DMS 273 (cell line): ENCODE results near the gene TSSC4.

ENCODE experiments used
- DNase-seq: peaks from one replicate; lab custom pipeline; 2025; ENCODE audit not compliant: unreplicated experiment; lab: John Stamatoyannopoulos, UW

TSSC4 gene

DNA sequence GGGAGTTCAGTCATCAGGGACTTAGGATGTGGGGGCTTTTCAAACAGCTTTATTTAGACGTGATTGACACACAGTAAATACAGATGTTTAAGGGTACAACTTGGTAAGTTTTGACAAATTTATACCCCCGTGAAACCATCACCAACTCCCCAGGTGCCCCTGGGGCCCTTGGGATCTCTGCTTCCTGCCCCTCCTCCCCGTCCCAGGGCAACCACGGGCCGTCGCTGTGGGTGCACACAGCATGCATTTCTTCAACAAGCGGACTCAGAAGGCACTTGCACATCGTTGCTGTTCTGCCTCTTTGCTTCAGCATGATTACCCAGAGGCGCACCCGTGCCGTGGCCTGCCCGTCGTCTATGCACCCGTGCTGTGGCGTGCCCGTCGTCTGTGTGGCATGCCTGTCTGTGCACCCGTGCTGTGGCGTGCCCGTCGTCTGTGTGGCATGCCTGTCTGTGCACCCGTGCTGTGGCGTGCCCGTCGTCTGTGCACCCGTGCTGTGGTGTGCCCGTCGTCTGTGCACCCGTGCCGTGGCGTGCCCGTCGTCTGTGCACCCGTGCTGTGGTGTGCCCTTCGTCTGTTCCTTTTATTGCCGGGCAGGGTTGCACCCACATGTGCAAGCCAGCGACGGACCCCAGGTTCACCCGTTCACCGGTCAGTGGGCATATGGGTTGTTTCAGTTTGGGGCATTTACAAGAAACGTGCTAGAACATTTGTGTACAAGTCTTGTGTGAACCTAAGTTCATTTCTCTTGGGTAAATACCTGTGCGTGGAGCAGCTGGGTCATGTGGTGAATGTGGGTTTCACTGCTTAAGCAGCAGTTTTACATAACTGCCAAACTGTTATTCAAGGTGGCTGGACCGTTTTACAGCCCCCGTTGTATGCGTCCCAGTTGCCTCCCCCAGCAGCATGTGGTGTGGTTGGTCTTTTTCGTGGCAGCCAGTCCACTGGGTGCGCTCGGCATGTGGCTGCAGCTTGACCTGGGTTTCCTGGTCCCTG, 15.1 kb upstream of the TSSC4 start:
- no peak for DNase-seq

DNA sequence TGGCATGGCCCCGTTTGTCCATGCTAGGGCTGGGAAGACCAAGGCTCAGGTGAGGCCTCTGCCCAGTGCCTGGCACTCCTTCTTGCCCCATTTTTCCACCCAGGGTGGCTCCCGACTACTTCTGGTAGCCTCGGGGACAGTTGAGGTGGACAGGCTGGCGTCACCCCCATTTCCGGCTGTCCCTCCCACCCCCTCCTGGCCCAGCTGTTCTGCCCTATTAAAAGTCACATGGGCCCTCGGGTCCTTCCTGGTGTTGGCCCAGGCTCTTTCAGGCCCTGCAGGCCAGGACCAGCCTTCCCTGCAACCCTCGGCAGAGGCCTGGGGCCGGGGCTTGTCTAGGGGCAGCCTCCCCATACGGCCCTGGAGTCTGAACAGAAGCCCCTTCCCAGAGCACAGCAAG, 14.0 kb upstream of the TSSC4 start:
- no peak for DNase-seq

DNA sequence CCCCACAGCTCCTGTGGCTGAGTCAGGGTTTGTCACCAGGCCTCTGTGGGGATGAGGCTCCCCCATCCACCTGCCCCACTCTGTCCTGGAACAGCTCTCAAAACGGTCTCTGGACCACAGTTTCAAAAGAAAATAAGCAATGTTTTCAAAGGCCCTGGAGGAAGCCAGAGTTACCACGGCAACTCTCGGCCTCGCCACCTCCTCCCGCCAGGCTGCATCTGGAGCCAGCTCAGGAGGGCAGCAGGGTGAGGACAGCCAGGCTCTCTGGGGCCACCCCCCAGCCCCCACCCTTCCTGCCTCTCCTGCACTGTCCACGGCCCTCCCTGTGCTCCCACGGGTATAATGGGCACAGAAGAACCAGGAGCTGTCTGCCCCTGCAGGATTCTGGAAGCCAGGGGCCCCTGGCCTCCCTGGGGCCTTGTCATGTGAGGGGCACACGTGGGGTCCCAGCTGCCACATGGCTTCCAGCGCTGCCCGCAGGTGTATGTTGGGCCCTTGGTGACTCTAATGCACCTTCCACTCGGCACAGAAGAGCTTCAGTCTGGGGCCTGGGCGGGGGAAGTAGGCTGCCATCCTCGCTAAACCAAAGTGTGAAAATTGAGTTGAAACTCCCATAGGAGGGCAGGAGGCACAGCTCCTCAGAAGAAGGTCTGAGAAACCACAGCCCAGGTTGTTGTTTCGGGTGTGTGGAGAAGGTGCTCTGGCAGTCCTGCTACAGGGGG, 13.1 kb upstream of the TSSC4 start:
- DNase-seq = peak; percentile 21

DNA sequence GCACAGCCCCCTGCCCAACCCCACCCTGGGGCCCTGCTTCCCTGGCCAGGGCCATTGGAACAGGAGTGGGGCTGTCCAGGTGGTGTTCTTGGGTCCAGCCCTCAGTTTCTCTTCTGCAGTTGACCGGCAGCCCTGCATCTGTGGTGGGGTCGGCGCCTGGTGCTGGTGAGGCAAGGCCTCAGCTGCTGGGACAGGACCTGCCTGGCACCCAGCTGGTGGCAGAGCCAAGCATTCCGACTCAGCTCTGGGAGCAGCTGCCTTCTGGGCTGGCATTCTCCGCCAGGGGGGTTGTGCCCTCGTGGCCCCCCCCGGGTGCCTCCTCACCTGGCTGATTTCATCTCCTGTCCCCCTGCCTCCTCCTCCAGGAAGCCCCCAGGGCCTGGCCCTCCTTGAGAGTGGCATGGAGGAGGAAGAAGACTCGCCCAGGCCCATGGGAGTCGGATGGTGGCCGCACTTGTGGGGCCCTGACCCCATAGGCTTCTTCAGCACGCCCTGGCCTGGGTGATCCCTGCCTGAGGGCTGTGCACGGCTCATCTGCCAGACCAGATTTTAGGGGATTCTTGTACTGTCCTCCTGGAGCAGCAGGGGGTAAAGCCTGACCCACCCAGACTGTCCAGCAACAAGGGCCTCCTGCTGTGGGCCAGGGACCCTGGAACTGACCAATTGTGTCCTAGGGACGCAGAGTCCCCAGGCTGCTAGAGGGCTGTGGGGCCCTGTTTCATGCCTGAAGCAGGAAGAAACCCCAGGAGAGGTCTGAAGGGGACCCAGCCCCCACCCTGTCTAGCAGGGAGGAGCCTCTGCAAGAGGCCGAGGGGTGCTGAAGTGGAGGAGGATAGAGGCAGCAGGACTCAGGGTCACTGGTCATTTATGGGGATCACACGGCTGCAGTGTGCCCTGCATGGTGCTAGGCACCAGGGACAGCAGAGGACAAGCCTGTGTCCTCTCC, 11.8 kb upstream of the TSSC4 start:
- DNase-seq = no peak

DNA sequence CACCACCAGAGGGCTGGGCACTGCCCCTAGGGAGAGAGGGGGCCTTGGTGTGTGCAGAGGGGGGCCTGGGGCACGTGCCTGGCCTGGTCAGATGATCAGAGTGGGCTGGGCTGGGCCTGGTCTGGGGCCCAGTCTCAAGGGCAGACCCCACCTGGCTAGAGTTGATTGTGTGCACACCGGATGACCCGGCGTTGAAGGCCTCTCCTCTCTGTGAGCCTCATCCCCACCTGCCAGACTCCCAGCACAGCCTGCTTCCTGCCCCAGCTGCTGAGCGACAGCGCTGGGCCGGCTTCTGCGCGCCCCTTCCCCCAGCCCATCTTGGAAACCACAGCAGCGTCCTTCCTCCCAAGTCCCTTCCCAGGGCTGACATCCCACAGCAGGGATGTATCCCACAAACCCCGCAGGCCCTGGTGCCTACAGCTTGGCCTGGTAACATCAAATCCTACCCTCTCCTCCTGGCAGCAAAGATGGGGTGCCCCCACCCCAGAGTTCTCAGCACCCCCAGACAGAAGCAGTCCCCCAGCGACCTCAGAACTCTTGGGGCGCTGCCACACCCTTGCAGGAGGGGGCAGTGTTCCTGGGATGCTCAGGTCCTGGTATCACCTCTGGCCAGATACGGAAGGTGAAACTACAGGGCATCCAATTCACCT, 11.0 kb upstream of the TSSC4 start:
- DNase-seq = no peak

DNA sequence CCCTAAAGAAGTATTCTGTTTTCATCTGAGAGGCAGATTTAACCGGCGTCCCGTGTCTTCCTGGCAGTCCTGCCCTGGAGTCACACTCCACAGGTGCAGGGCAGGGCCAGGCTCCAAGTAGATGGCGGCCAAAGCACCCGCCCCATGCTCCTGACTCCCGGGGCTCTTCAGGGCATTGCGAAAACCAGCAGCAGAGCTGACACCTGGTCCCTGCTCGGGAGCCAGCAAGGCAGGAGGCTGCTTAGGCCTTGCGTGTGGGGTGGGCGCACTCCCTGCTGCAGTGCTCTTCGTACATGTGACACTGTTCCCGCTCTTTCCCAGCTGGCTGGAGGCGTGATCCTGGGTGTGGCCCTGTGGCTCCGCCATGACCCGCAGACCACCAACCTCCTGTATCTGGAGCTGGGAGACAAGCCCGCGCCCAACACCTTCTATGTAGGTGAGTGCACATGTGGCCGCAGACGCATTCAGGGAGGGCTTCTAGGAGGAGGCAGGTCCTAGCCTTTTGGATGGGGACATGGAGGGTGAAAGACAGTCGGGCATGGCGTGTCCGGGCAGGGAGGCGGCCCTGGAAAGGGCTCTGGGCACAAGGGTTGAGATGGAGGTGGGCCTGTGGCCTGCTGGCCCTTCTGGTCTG, 10.3 kb upstream of the TSSC4 start:
- no peak for DNase-seq

DNA sequence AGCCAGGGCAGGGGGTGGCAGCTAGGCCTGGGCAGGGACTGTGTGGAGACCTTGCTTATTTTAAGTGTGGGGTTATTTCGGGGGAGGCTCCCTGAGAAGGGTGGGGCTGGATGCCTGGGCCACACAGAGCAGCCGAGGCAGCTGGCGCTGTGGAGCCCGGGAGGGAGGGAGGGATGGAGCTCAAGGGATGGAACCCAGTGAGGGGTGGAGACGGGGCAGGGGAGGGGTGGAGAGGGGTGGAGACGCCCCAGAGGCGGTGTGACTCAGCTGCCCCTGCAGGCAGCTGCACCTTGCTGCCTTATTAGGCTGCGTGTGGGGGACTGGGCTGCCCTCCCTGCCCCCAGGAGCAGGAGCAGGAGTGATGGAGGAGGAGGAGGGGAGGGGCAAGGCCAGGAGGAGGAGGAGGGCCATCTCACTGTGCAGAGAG, 9.8 kb upstream of the TSSC4 start:
- DNase-seq = peak; percentile 44

DNA sequence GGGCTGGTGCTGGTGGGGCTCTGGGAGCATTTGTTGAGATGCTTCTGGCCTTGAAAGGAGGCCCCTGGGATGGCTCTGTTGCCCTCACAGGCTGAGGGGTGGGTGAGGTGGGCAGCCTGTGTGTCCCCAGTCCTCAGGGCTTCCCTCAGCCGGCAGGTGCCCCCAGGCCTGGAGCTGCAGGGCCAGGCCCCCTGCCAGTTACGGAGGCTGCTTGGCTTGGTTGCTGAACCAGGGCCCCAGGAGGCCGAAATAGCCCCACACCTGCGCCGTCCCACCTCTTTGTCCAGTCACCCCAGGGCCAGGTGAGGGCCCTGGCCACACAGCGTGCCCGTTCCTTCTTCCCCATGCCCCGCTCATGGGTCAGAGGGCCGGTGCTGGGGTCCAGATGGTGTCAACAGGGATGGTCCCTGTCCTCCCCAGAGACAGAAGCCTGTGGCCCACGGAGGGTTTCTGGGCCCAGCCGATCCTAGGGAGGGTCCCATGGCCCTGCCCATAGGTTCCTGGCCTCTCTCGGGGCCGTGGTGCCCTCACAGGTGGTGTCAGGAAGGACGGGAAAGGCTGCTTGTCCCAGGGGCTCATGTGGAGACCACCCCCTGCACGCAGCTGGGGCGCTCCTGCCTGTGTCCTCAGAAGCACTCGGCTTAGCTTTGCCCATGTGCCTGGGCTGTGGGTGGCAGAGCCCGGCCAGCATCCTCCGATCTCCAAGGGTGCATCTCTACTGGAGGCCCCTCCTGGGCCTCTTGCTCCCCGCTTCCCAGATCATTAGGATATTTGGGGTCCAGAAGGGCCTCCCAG, 9.2 kb upstream of the TSSC4 start:
- DNase-seq = no peak

DNA sequence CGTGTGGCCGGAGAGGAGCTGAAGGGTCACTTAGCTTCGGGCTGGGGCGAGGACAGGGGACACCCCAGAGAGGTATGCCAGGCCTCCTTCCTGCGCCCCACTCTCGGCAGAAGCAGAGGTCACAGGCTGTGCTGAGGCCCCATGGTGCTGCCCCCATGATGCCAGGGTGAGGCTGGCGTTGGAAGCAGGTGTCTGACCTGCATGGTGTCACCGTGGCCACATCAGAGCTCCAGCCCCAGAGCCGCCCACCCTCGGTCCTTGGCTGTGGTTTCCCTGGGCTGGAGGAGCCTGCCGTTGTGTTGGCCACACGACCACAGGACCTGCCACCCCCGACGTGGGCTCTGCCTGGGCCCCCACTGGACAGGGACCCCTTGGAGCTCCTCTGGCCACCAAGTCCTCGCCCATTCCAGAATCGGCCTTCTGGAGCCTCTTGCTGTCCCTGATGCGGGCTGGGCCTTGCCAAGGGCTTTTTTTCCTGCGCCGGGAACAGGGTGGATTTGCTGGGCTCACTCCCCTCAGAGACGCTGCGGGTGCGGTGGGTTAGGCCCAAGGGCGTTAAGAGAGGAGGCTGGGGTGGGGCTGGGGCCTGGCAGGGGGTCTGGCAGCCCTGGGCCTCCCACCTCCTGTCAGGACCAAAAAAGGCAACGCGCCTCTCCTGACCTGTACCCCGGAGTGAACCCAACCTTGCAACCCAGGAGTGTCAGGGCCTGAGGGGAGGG, 8.2 kb upstream of the TSSC4 start:
- no peak for DNase-seq

DNA sequence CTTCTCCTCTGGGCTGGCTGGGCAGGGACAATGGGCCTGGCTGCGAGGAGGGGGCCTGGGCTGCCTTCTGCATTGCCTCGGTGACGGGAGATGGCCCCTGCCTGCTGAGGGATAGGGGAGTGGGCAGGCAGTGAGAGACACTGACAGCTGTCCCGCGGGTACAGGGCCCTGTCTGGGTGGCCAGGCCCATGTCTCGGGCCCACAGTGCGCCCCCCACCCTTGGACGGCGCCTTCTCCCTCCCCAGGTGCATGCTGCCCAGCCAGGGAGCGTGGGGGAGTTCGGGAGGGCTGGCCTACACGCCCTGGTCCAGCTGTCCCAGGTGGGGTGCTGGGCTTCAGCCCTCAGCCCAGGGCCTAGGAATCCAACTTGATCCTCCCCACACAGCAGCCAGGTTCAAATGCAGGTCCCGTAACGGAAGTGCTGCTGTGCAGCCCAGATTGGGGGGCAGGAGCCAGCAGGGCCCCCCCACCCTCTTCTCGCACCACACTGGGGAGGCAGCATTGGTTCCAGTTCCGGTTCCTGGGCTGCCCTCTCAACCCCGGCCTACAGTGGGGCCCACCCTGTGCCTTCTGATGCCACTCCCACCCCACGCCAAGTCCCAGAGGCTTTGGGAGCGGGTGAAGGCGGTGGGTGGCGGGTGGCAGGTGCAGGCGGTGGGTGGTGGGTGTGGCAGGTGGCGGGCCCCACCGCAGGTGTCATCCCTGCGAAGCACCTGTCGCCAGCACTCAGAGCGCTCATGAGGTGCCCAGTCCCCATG, 7.3 kb upstream of the TSSC4 start:
- no peak for DNase-seq

DNA sequence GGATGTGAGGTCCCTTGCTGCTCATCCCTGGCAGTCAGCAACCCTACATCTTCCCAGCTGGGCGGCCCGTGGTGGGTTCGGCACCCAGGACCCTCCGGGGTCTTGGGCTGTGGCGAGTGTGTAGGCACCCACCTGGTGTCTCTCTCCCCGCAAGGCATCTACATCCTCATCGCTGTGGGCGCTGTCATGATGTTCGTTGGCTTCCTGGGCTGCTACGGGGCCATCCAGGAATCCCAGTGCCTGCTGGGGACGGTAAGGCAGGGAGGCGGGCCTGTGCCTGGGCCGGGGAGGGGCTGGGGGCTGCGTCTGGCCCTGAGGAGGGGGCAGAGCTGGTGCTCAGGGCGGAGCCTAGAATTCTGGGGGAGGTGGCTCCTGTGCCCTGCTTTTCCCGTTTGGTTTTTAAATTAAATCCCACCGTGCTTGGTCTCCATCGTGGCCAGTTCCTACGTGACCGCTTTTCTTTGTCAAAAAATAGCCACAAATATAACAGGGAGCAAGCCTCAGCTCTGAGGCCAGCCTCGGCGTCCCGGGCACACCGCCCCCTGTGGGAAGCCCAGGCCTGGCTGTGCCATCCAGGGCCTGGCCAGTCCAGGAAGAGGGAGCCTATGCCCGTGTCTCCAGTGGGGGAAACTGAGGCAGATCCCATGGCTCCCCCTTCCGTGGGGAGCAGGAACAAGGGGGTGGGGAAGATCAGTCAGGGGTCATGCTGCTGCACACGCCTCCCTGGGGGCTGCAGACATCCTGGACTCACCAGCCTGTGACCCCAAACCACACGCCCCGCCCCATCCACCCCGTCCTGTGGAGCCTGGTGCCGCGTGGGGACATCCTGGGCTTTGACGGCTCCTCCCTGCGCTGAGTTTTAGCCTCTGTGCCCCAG, 6.4 kb upstream of the TSSC4 start:
- DNase-seq = no peak

DNA sequence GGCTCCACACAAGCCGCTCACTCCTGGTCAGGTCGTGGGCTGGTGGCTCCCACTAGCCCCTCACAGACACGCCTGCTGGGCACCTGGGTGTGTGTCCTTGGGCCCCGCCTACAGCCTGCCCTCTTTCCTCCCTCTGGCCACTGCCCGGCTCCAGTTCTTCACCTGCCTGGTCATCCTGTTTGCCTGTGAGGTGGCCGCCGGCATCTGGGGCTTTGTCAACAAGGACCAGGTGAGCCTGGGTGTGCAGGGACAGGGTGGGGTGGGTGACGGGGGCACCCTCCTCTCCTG, 5.8 kb upstream of the TSSC4 start:
- no peak for DNase-seq

DNA sequence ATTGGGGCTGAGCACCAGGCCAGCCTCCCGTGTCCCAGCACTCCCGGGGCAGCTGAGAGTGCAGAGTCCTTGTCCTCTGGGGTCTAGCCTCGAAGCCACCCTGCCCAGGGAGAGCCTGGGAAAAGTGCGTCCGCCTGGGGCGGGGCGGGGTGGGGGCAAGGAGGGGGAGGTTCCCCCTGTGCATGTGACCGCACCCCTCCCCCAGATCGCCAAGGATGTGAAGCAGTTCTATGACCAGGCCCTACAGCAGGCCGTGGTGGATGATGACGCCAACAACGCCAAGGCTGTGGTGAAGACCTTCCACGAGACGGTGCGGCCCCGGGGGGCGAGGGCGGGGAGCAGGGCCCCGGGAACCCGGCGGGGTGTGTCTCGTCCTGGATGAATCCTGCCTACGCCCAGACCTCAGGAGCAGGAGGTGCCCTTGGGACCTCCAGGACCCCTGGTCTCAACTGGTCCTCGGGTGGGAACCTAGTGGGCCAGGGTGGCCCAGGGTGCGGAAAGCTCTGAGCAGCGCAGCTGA, 5.3 kb upstream of the TSSC4 start:
- no peak for DNase-seq

DNA sequence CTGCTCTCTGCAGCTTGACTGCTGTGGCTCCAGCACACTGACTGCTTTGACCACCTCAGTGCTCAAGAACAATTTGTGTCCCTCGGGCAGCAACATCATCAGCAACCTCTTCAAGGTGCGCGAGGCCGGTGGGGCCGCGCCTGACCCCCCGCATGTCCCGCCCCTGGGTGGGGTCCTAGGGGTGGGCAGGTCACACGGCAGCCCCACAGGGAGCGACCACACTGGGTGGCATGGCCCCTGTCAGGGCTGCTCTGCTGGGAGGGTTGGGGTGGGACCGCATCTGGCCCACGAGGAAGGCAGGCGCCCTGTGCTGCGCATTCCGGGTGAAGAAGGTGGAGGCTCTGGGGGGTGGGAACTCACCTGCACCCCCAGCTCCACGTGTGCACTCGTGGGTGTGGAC, 4.7 kb upstream of the TSSC4 start:
- DNase-seq = no peak

DNA sequence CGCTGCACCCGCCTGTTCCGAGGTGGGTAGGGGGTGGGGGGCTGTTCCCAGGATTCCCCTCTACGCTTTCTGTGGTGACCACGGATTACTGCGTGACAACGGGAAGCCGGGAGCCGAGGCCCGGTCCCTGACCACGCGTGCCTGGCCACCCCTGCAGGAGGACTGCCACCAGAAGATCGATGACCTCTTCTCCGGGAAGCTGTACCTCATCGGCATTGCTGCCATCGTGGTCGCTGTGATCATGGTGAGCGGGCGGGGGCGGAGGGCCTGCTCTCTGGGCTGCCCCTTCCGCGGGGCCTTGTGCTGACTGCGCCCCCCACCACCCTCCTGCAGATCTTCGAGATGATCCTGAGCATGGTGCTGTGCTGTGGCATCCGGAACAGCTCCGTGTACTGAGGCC, 4.1 kb upstream of the TSSC4 start:
- DNase-seq = no peak

DNA sequence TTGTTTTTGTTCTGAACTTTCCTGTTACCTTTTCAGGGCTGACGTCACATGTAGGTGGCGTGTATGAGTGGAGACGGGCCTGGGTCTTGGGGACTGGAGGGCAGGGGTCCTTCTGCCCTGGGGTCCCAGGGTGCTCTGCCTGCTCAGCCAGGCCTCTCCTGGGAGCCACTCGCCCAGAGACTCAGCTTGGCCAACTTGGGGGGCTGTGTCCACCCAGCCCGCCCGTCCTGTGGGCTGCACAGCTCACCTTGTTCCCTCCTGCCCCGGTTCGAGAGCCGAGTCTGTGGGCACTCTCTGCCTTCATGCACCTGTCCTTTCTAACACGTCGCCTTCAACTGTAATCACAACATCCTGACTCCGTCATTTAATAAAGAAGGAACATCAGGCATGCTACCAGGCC, 3.5 kb upstream of the TSSC4 start:
- DNase-seq = no peak
